Measurements from ENCODE around the gene LOXHD1. TPM values are rescaled to one million over a fixed set of nuclear protein-coding genes. Genes with fewer than 3 reads are reported as not detected.

The LOXHD1 gene
- total RNA-seq, 3 donors from 2014 or later (not counting 1 experiment from before 2014, with no cell fraction given), result 0.11 to 0.48 (median 0.14) TPM

GRCh38 chr18:46565256-46565655 lies 91.8 kb downstream of the LOXHD1 start:
- H3K27me3 Mint-ChIP-seq (ENCODE audit: low read depth in 2 of 2), result peaks cover 8 to 42% of the 10 kb centered on the region in 2 donors
- no peak overlapping the region for H3K27ac Mint-ChIP-seq
- Histone ChIP-seq H3K4me1 (ENCODE audit: control insufficient read depth, insufficient read depth, low read length) (no peaks in the 10 kb centered on the region), H3K9me3 (ENCODE audit: control insufficient read depth, insufficient read depth, low read length) (no peaks in the 10 kb centered on the region), H3K27me3 (ENCODE audit: control insufficient read depth, insufficient read depth, low read length) (no peaks in the 10 kb centered on the region), H3K27ac (ENCODE audit: low read length) (no peak overlapping the region), H3K4me3 (ENCODE audit: low read length) (no peak overlapping the region), H3K36me3 (ENCODE audit: control insufficient read depth, insufficient read depth, low read length) (no peaks in the 10 kb centered on the region)
- H3K4me1 Mint-ChIP-seq, result no peaks in the 10 kb centered on the region
- no peak for DNase-seq
- no peak for ATAC-seq
- no peak overlapping the region for H3K4me3 Mint-ChIP-seq
- intact Hi-C loops (cut with micrococcal nuclease), result no loop called here
- no peaks in the 10 kb centered on the region for H3K36me3 Mint-ChIP-seq
- no peak for TF ChIP-seq CTCF (IDR thresholded peaks at IDR 0.05)
- 88% methylated on average over 4 of the region's 5 CpGs for WGBS (ENCODE audit: insufficient coverage)
- H3K9me3 Mint-ChIP-seq, result no peaks in the 10 kb centered on the region

GRCh38 chr18:46563317-46563716 lies 93.7 kb downstream of the LOXHD1 start:
- H3K4me3 Mint-ChIP-seq, result no peak overlapping the region
- Histone ChIP-seq H3K9me3 (ENCODE audit: control insufficient read depth, insufficient read depth, low read length) (no peaks in the 10 kb centered on the region), H3K4me1 (ENCODE audit: control insufficient read depth, insufficient read depth, low read length) (no peaks in the 10 kb centered on the region), H3K36me3 (ENCODE audit: control insufficient read depth, insufficient read depth, low read length) (no peaks in the 10 kb centered on the region), H3K4me3 (ENCODE audit: low read length) (no peak overlapping the region), H3K27ac (ENCODE audit: low read length) (no peak overlapping the region), H3K27me3 (ENCODE audit: control insufficient read depth, insufficient read depth, low read length) (no peaks in the 10 kb centered on the region)
- no peaks in the 10 kb centered on the region for H3K36me3 Mint-ChIP-seq
- no peaks in the 10 kb centered on the region for H3K4me1 Mint-ChIP-seq
- peaks cover 8 to 28% of the 10 kb centered on the region in 2 donors for H3K27me3 Mint-ChIP-seq (ENCODE audit: low read depth in 2 of 2)
- no peak for ATAC-seq
- H3K27ac Mint-ChIP-seq, result no peak overlapping the region
- WGBS (ENCODE audit: insufficient coverage), result 83% methylated on average over 3 of the region's 4 CpGs
- intact Hi-C loops (cut with micrococcal nuclease), result no loop called here
- H3K9me3 Mint-ChIP-seq, result no peaks in the 10 kb centered on the region
- DNase-seq, result no peak
- TF ChIP-seq CTCF (IDR thresholded peaks at IDR 0.05), result no peak

DNA sequence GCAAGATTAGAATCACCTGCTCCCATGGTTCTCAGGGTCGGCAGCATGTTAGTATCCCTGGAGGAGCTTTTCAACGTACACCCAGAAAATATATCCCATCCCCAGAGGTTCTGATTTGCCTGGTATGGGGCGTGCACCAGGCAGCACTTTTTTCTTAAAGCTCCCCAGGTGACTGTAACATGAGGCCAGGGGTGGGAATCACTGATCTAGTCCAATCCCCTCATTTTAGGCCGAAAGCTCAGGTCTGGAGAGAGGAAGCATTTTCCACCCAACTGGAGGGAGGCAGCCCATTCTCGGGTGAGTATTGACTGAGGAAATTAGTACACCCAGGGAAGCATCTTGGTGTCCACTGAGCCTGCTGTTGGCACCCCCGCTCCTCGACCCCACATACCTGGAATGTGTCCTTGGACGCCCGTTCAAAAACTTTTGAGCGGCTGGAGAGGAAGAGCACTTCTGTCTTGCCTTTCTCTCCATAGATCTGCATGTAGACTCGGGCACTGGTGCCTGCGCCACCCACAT lies 94.3 kb downstream of the LOXHD1 start:
- Mint-ChIP-seq H3K4me1 (no peaks in the 10 kb centered on the region), H3K27me3 (ENCODE audit: low read depth in 2 of 2) (peaks cover 8 to 27% of the 10 kb centered on the region in 2 donors), H3K36me3 (no peaks in the 10 kb centered on the region), H3K9me3 (no peaks in the 10 kb centered on the region), H3K4me3 (no peak overlapping the region), H3K27ac (no peak overlapping the region)
- intact Hi-C loops (cut with micrococcal nuclease), result no loop called here
- Histone ChIP-seq H3K4me1 (ENCODE audit: control insufficient read depth, insufficient read depth, low read length) (no peaks in the 10 kb centered on the region), H3K9me3 (ENCODE audit: control insufficient read depth, insufficient read depth, low read length) (no peaks in the 10 kb centered on the region), H3K4me3 (ENCODE audit: low read length) (no peak overlapping the region), H3K27me3 (ENCODE audit: control insufficient read depth, insufficient read depth, low read length) (no peaks in the 10 kb centered on the region), H3K36me3 (ENCODE audit: control insufficient read depth, insufficient read depth, low read length) (no peaks in the 10 kb centered on the region), H3K27ac (ENCODE audit: low read length) (no peak overlapping the region)
- TF ChIP-seq CTCF (IDR thresholded peaks at IDR 0.05), result no peak
- no peak for ATAC-seq
- WGBS (ENCODE audit: insufficient coverage), result 88% methylated on average over 10 of the region's 12 CpGs
- DNase-seq, result no peak

GRCh38 chr18:46560671-46561045 lies 96.4 kb downstream of the LOXHD1 start:
- H3K27ac ChIP-seq (ENCODE audit: low read length), result no peak overlapping the region
- Mint-ChIP-seq H3K36me3 (no peaks in the 10 kb centered on the region), H3K27ac (no peak overlapping the region), H3K9me3 (no peaks in the 10 kb centered on the region), H3K27me3 (ENCODE audit: low read depth in 2 of 2) (peaks cover 5 to 11% of the 10 kb centered on the region in 2 donors), H3K4me1 (no peaks in the 10 kb centered on the region), H3K4me3 (no peak overlapping the region)
- no peak overlapping the region for H3K4me3 ChIP-seq (ENCODE audit: low read length)
- 97% methylated on average over 11 of the region's 11 CpGs for WGBS (ENCODE audit: insufficient coverage)
- no peaks in the 10 kb centered on the region for H3K9me3 ChIP-seq (ENCODE audit: control insufficient read depth, insufficient read depth, low read length)
- no peaks in the 10 kb centered on the region for H3K36me3 ChIP-seq (ENCODE audit: control insufficient read depth, insufficient read depth, low read length)
- TF ChIP-seq CTCF (IDR thresholded peaks at IDR 0.05), result no peak
- intact Hi-C loops (cut with micrococcal nuclease), result no loop called here
- no peaks in the 10 kb centered on the region for H3K4me1 ChIP-seq (ENCODE audit: control insufficient read depth, insufficient read depth, low read length)
- no peaks in the 10 kb centered on the region for H3K27me3 ChIP-seq (ENCODE audit: control insufficient read depth, insufficient read depth, low read length)
- DNase-seq (no peak), ATAC-seq (no peak)
